ENCODE results near the gene FH. TPM values are rescaled to one million over a fixed set of nuclear protein-coding genes. Genes with fewer than 3 reads are reported as not detected.

The FH gene
- total and polyA plus RNA-seq, 2 donors (not counting 1 experiment from before 2014, with no cell fraction given), result 18.5 to 32.4 TPM

DNA sequence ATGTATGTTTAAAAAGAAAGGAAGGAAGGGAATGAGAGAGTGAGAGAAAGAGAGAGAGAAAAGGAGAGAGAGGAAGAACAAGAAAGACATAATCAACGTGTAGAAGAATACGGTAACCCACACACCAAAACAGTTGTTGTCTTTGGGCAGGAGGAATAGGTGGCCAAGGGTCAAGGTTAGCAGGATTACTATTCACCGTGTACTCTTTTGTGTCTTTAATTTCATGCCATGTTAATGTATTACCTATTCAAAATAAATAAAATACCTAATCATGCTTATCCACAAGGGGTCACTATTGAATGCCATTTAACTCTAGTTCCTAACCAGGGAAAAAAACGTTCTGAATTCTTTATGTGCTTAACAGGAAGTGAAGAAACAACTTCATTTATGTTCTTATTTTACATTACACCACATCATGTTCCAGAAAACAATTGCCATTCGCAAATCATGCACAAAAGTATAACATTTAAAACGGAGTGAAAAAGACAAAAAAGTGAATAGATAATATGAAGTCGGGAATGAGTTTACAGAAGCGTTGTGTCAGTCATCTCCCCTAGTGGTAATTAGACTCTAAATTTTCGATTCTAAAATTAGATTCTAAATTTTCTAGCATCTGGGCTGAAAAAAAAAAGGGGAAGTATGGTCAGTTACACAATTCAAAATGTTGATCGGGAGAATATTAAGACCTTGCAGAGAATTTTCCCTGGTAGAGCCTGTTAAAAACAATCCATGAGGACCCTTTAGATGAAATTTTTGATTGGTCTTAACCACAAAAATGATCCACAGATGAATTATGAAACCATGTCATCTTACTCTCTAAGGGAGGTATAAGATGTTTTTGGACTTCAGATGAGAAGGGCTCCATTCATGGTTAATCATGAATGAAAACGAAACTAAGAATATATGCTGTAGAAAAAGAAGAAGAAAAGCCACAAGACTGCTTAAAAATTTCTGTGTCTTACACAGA is 11.9 kb upstream of the FH start:
- Histone ChIP-seq H4K20me1 (ENCODE audit: control insufficient read depth, insufficient read depth, low read length, poor library complexity, severe bottlenecking) (no peaks in the 10 kb centered on the region), H3K9ac (ENCODE audit: low read length) (peak overlapping the region; percentile 78), H3K4me3 (ENCODE audit: control extremely low read depth in 1 of 5, extremely low read depth in 1 of 5, insufficient read depth in 1 of 5, low read depth in 2 of 5, low read length in 4 of 5) (peak overlapping the region; percentile 58 to 98 (median 78)), H3K9me3 (ENCODE audit: control extremely low read depth in 1 of 3, control insufficient read depth in 2 of 3, insufficient read depth in 1 of 3, low read length in 2 of 3) (no peaks in the 10 kb centered on the region), H3K4me2 (replicated peaks; ENCODE audit: low read depth, low read length, poor library complexity, severe bottlenecking) (peak overlapping the region; percentile 82), H3K27me3 (replicated peaks in 1 of 4; ENCODE audit: control extremely low read depth in 1 of 4, control insufficient read depth in 3 of 4, insufficient read depth in 4 of 4, low read length in 3 of 4) (no peaks in the 10 kb centered on the region), H2AFZ (ENCODE audit: insufficient read depth, low read depth, low read length, poor library complexity, severe bottlenecking) (peak overlapping the region; percentile 80), H3K27ac (ENCODE audit: low read length in 2 of 2) (peak overlapping the region; percentile 87 to 96), H3K36me3 (replicated peaks in 1 of 2; ENCODE audit: control extremely low read depth in 1 of 2, control insufficient read depth in 1 of 2, extremely low read depth in 1 of 2, insufficient read depth in 2 of 2, low read length in 1 of 2) (peaks cover 4% of the 10 kb centered on the region in 2 experiments), H3K4me1 (ENCODE audit: control insufficient read depth in 2 of 2, insufficient read depth in 2 of 2, low read length in 2 of 2) (peaks cover 29 to 41% of the 10 kb centered on the region in 2 donors), H3K79me2 (ENCODE audit: control insufficient read depth, insufficient read depth, low read length) (peaks cover 40% of the 10 kb centered on the region)
- Mint-ChIP-seq H3K4me3 (peak overlapping the region; percentile 92), H3K4me1 (peaks cover 42% of the 10 kb centered on the region), H3K9me3 (ENCODE audit: insufficient read depth) (no peaks in the 10 kb centered on the region), H3K27ac (peak overlapping the region; percentile 96), H3K27me3 (no peaks in the 10 kb centered on the region)
- ChIA-PET POLR2A (interaction anchor here (3.5 kb wide), 1 partner anchor 19 kb away, joined by 43 read pairs; no protein-coding TSS in a partner anchor), CTCF (interaction anchor here (0.9 to 1.7 kb wide), 10 partner anchors 16 to 467 kb away, joined by 3 to 12 read pairs (median 6); partner anchors contain the start of gene MAP1LC3C)
- ATAC-seq (ENCODE audit: low read depth) (peak; percentile 68), DNase-seq (peak; percentile 91)
- intact Hi-C loops (cut with micrococcal nuclease), result loop anchor here (1.0 to 10.0 kb wide), 11 partner anchors 12 to 1796 kb away; partner anchors contain the start of genes CEP170, CHML, FH and OPN3
- 0% methylated on average over 4 of the region's 11 CpGs for WGBS (ENCODE audit: insufficient coverage)
- TF ChIP-seq EZH2 (IDR thresholded peaks at IDR 0.05; ENCODE audit: borderline replicate concordance, insufficient read depth, low read depth, low read length, poor library complexity, severe bottlenecking), result no peak
- TF ChIP-seq, protein P1, sequence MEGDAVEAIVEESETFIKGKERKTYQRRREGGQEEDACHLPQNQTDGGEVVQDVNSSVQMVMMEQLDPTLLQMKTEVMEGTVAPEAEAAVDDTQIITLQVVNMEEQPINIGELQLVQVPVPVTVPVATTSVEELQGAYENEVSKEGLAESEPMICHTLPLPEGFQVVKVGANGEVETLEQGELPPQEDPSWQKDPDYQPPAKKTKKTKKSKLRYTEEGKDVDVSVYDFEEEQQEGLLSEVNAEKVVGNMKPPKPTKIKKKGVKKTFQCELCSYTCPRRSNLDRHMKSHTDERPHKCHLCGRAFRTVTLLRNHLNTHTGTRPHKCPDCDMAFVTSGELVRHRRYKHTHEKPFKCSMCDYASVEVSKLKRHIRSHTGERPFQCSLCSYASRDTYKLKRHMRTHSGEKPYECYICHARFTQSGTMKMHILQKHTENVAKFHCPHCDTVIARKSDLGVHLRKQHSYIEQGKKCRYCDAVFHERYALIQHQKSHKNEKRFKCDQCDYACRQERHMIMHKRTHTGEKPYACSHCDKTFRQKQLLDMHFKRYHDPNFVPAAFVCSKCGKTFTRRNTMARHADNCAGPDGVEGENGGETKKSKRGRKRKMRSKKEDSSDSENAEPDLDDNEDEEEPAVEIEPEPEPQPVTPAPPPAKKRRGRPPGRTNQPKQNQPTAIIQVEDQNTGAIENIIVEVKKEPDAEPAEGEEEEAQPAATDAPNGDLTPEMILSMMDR (IDR thresholded peaks at IDR 0.05), result peak; percentile 93
